Measurements from ENCODE around the gene GRB2. TPM values are rescaled to one million over a fixed set of nuclear protein-coding genes. Genes with fewer than 3 reads are reported as not detected.

The GRB2 gene
- total RNA-seq (2022; extraction: Qiagen RNA extraction) = 90.6 to 102 TPM (median 98.5 TPM) in 5 replicates

GRCh38 chr17:75405365-75406221, at the start of gene GRB2:
Gene GRB2, minus strand, starts transcription at chr17:75405678. Its CDS starts 12,050 bp downstream, at chr17:75393628.

DNA sequence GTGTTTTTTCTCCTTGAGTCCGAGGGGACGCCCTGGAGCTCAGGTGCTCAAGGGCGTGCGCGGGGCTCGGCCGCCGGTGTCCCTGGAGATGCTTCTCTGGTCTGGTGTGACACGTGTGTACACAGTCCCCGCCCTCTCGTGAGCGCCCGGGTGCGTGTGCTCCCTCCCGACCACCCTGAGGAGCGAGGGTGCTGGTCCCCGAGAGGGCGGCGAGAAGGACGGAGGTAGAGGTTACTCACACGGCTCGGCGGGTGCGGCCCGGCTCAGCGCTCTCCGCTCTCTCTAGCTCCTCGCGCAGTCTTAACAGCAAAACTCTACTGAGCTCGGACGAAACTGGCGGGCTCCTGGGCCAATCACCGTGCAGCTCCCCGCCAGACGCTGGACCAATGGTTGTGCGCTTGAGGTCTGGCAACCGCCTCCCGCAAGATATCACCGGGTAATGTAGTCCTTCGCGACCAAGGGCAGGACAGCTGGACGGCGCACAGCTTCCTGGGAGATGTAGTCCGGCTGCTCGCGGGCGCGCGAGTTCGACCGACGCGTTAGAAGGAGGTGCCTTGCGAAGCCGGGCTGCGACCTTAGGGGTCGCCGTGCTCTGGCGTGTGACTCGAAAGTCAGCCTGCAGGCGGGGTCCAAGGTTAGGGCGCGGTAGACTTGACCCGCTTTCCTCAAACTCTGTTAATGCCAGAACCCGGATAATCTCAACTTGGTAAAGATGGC, 116.2 kb downstream of the GRB2 start, which contains the start of gene SLC25A19:
TSS of gene SLC25A19 (minus strand) at position 319 of the 717 bp plus-strand sequence. CDS start 2,669 bp downstream, outside the sequence.

DNA sequence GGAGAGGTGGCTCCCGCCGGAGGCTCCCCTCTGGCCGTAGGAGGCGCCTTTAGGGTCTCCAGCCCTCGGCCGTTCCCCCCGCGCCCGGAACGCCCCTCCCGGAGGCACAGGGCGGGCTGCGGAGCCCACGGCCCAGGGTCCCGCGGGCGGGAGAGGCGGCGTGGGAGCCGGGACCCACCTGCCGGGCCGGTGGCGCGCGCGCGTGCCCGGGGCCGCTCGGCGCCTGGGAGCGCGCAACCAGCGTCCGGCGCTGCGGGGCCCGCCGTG, 134.6 kb downstream of the GRB2 start, which contains the start of gene MIF4GD:
TSS of gene MIF4GD (minus strand) at position 266 of the 267 bp plus-strand sequence. CDS start 1,036 bp downstream, outside the sequence.

Other genes starting within 250 kb of the GRB2 start
- gene SUMO2, start 222.7 kb downstream of the GRB2 start, total RNA-seq (2022; extraction: Qiagen RNA extraction) = 366 to 386 TPM (median 369 TPM) in 5 replicates
- gene NUP85, start 200.0 kb downstream of the GRB2 start, total RNA-seq (2022; extraction: Qiagen RNA extraction) = 91.8 to 113 TPM (median 102 TPM) in 5 replicates
- 23.6 to 32.4 TPM (median 30.9 TPM) in 5 replicates for gene GGA3, start 144.1 kb downstream of the GRB2 start, total RNA-seq (2022; extraction: Qiagen RNA extraction)
- 157 to 184 TPM (median 174 TPM) in 5 replicates for gene MRPS7, start 143.8 kb downstream of the GRB2 start, total RNA-seq (2022; extraction: Qiagen RNA extraction)
- gene MIF4GD, start 134.4 kb downstream of the GRB2 start, total RNA-seq (2022; extraction: Qiagen RNA extraction) = 31.4 to 39.6 TPM (median 37.2 TPM) in 5 replicates
- gene SLC25A19, start 116.2 kb downstream of the GRB2 start, total RNA-seq (2022; extraction: Qiagen RNA extraction) = 17.8 to 22.5 TPM (median 20.7 TPM) in 5 replicates
- gene TMEM94, start 51.0 kb upstream of the GRB2 start, total RNA-seq (2022; extraction: Qiagen RNA extraction) = 38.4 to 52.2 TPM (median 48.2 TPM) in 5 replicates
- 6.9 to 12.3 TPM (median 11.1 TPM) in 5 replicates for gene CASKIN2, start 109.9 kb upstream of the GRB2 start, total RNA-seq (2022; extraction: Qiagen RNA extraction)
- gene TSEN54, start 110.8 kb upstream of the GRB2 start, total RNA-seq (2022; extraction: Qiagen RNA extraction) = 28.7 to 46.0 TPM (median 42.3 TPM) in 5 replicates
- gene LLGL2, start 120.0 kb upstream of the GRB2 start, total RNA-seq (2022; extraction: Qiagen RNA extraction) = 15.6 to 30.3 TPM (median 29.1 TPM) in 5 replicates
- gene MYO15B, start 182.1 kb upstream of the GRB2 start, total RNA-seq (2022; extraction: Qiagen RNA extraction) = 35.6 to 63.8 TPM (median 60.1 TPM) in 5 replicates
- gene SMIM5, start 227.8 kb upstream of the GRB2 start, total RNA-seq (2022; extraction: Qiagen RNA extraction) = 0.31 to 0.72 TPM (median 0.70 TPM) in 5 replicates

Data from A549 treated with CORT108297 at 1 μM for 4 hours (cell line).